Frontal cortex (tissue), 4 donors: ENCODE results near the gene TRMO. TPM values are rescaled to one million over a fixed set of nuclear protein-coding genes. Genes with fewer than 3 reads are reported as not detected.
A peak's percentile ranks its signal among the peaks of the same experiment; 100 is the strongest.

Experiments
- DNase-seq, 2 donors: peaks; one replicate each; pipeline ENCODE4 v3.0.0; 2012; ENCODE audit warnings: low spot score in 2 of 2
- FAIRE-seq: peaks from 2 replicates; lab custom pipeline; 2012; peaks lifted over from hg19 to GRCh38; lab: Jason Lieb, UNC
- total RNA-seq: library from RNA; depleted of rRNA; stranded (reverse); fragments of >200 nt; gene quantifications from one replicate; pipeline ENCODE4 v1.2.3, GENCODE V29; 2014
- donor health status: control.
- donor health status: control.
- donor health status: control.

TRMO gene
- total RNA-seq, 1 donor from 2014 or later = 18.3 TPM

GRCh38 chr9:97940741-97941140, 18.4 kb upstream of the TRMO start:
- FAIRE-seq (no peak), DNase-seq (no peak)

DNA sequence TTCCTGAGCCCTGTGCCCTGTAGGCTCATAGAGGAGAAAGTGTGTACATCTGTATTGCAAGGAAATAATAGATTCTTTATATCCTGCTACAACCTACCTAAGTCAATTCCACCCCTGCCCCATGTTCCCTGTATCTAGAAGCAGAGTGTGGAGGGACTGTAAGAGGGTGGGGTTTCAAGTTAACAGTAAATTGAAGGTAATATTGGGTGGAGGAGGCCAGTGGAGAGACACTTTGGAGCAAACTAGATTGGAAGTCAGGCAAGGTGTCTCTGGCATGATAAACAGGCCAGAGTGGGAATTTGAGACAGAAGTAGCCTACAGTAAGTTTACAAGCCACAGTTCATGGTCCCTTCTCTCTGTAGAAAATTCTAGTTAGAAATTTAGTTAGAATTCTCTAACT, 17.9 kb upstream of the TRMO start:
- FAIRE-seq = no peak
- no peak for DNase-seq

DNA sequence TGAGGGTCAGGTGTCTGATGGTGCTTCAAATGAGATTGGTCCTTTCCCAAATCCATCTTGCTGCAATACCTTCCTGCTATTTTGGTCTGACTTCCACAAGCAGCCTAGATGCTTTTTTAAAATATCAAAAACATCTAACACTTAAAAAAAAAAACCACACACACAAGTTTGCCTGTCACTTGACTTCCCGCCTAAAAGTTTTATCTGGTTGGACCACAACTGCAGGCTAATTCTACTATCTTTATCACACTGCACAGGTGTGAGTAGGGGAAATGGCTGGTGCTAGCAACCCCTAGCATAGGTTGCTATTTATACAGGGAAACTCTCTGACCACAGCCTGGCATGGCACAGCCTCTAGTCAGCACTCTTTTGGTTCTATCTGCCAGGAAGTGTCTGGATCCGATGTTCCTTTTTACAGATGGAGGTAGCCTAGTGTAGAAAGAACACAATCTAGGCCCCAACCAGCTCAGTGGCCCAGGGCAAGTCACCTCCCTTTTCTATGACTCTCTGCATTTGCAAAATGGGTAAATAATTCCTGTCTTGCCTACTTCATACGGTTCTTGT, 15.9 kb upstream of the TRMO start, which contains the start of gene HEMGN:
HEMGN (minus strand) TSS at position 92 of the 564 bp plus-strand sequence; CDS start at position 56, 36 bp downstream.
- DNase-seq = no peak
- FAIRE-seq = no peak

GRCh38 chr9:97936998-97937397, 14.7 kb upstream of the TRMO start:
- DNase-seq (no peak), FAIRE-seq (no peak)

DNA sequence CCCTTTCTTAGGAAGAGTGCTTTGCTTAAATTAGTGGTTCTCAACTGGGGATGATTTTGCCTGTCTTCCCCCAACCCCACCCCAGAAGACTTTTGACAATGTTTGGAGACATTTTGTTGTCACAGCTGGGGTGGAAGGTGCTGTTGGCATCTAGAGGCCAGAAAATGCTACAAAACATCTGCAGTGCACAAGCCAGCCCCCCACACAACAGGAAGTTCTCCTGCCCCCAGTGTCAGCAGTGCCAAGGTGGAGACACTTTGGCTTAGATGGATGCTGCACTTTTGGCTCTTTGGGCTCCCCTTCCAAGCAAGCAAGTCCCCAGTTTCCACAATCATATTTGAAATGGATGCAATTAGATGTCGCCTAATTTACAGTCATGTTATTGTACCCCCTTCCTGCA, 13.0 kb upstream of the TRMO start:
- DNase-seq (no peak), FAIRE-seq (no peak)

DNA sequence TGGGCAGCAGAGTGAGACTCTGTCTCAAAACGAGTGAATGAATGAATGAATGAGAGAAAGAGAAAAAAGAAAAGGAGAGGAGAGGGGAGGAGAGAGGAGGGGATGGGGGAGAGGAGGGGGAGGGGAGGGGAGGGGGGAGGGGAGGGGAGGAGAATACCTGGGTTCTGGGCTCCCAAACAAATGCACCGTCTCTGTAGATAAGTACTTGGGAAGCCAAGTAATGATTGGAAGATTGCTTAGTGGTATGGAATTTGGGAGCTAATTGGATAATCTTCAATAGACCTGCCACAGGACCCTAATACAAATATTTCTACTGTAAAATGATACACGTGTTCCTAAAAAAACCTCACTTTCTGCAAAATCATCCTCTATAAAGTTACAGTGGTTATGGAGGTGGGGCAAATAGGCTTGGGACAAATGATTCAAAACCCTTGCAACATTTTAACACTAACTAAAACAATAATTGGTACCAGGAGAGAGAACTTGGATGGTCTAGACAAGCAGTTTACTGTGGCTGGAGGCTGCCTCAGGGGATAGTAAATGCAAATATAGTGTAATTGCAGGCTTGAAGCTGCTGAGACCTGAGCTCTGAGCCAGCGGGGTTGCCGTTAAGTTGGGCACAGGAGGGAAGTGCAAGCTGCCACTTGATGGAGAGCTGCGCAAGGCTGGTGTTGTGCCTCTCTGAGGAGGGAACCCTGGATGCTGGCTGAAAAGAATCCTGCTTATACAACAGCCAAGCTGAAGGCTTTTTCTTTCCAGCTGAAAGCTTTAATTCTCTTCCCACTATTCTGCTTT, 12.2 kb upstream of the TRMO start:
- FAIRE-seq (no peak), DNase-seq (no peak)

GRCh38 chr9:97933297-97933998, 11.1 kb upstream of the TRMO start:
- FAIRE-seq (no peak), DNase-seq (no peak)

DNA sequence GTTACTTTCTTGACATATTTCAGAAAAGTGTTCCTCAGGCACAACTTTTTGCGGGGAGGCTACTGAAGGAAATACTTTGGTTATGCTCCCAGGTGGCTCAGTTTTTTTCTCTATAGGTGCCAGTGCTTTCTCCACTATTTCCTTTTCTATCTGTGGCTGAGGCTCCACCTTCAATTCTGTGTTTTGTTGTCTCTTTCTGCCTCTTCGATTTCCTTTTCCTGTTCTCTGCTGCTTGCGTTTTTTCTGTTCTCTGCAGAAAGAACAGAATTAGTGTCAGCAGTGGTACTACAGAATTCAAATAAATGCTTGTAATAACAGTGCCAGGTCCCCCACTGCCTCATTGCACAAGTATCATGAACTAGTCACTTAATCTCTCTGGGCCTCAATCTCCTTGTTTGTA, 8.7 kb upstream of the TRMO start:
- DNase-seq = no peak

DNA sequence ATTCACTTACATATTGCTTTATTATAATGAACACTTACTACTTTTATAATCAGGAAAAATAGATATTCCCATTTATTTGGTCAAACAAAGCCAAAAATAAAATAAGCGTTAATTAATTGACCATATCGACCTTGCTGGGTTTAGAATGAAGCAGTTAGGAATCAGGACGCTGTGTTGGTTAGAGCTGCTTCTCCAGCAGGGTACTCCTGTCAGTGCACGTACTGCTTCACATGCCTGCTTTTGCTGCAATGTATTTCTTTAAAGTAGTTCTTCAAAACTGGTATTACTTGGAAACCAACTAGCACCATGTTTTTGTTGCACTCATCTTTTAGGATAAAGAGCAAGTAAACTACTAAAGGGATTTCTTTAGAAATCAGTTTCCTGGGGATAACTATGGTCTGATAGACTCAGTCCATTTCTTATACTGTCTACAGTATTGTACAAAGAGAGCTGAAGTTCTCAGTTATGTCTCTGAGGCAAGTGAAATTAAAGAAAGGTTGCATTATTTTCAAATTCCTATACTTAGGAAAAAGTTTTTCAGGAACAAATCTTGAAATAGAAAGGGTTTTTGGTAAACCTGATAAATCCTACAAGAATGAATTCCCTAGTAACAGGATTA, 6.8 kb upstream of the TRMO start:
- DNase-seq = no peak
- no peak for FAIRE-seq

More for the DNA sequence above, 8.7 kb upstream of the TRMO start:
- no peak for FAIRE-seq

GRCh38 chr9:97925497-97926334, 3.4 kb upstream of the TRMO start:
- DNase-seq = no peak
- no peak for FAIRE-seq

DNA sequence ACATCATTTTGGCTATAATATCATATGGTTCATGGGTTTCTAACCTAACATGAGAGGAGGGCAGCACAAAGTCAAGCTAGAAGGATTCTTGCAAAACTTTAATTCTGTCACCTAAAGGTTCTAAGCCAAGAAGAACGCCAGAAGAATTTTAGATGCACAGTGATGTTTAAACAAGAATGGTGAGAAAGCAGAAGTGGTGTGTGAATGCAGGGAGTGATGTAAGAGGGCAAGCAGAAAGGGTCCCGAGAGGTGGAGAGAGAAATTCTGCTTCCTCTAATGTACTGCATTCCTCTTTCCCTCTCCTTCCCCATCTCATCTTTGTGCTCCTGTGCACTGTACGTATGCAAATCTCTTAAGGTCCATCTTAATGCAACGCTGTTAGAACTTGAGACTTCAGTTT, 2.1 kb upstream of the TRMO start:
- no peak for DNase-seq
- FAIRE-seq = no peak

- DNase-seq = peak; percentile 44 to 46
- FAIRE-seq = no peak
Measured at GRCh38 chr9:97923529-97924108, 1.3 kb upstream of the TRMO start.

DNA sequence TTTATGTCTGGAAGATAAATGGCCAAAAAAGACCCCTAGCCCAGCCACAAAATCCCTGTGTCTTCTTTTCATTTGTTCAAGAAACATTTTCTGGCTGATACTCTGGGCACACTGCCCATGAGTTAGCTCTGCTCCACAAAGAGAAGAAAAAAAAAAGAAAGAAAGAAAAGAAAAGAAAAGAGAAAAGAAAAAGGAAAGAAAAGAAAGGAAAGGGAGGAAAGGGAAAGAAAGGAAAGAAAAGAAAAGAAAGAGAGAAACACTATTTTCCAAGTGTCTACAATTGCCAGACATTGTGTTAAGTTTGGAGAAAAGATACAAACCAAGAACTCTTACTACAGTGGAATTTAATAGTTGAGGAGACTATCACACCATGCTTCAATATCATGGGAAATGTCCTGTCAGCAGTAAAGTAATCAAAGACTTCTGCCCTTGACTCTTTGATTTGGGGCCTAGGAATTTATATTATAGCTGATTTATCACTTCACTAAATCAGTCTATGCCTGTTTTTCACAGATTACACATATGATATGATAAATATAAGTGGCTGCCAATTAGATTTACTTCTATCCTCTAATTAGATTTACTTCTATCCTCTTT, 3.0 kb downstream of the TRMO start:
- DNase-seq = no peak
- FAIRE-seq = no peak

- DNase-seq = no peak
- FAIRE-seq = no peak
Measured at GRCh38 chr9:97918611-97919010, 3.7 kb downstream of the TRMO start.

- no peak for DNase-seq
- no peak for FAIRE-seq
Measured at GRCh38 chr9:97911970-97912369, 10.3 kb downstream of the TRMO start.

DNA sequence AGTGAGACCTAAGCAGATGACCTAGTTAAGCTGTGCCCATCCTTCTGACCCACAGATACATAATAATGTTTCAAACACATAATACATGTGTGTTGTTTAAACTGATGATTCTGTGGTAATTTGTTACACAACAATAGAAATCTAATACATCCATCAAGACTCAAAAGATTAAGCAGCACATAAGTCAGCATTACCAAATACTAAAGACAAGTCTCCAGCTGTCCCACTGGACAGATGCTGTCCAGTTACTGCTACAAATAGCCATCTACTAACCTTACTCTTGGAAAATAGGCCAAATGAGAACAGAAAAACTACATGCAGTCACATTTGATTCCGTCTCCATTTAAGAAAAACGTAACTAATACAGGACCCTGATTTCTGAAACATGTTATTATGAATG, 10.8 kb downstream of the TRMO start:
- DNase-seq = no peak
- no peak for FAIRE-seq

DNA sequence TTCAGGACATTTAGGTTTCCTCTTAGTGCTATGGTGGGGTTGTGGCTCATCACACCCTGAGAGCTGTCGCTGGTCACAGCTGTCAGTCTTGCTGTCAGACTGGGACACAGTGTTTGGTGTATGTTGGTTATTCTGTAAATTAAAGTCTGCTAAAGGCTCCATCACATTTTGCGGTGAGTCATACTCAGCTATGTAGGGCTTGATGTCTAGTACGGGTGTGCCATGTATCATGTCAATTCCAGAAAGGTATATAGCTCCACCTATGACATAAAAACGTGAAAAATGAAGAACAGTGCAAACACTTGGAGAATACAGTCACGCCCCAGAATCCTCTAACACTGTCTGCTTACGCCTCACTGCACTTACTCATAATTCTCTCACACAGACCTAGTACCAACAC, 11.9 kb downstream of the TRMO start:
- FAIRE-seq = no peak

DNA sequence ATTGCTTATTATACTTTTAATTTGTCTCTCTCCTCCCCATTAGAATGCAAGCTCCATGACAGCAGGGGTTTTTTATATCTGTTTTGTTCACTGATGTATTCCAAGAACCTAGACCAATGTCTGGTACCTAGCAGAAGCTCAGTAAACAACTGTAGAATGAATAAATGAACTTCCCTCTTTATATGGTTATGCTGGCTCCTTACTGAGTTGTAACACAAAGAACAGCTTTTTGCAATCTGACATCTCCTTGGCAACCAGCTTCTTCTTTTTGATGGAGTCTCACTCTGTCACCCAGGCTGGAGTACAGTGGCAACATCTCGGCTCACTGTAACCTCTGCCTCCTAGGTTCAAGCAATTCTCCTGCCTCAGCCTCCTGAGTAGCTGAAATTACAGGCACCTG, 13.6 kb downstream of the TRMO start:
- FAIRE-seq (no peak), DNase-seq (no peak)

More for the DNA sequence above, 11.9 kb downstream of the TRMO start:
- DNase-seq = no peak

DNA sequence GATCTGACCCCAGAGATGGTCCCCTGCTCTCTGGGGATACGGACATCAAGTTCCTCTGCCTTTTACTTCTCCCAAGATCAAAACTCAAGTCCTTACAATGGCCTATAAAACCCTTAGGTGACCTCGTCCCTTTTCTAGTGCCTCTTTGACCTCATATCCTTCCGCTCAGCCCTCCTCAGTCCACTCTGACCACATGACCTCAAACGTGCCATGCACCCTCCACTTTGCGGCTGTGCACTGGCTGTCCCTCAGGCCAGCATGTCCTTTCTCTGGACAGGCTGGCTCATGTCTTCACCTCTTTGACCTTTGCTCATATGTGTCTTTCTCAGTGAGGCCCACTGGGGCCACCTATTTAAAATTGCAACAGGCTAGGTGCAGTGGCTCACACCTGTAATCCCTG, 14.7 kb downstream of the TRMO start:
- DNase-seq (no peak), FAIRE-seq (no peak)
